HG03571 (cell line): ENCODE data around the gene CCNB3.

Experiments
- ATAC-seq: cut with Tn5 transposase; IDR thresholded peaks from one replicate; pipeline ENCODE4 v1.9.1; 2021; ENCODE audit not compliant: unreplicated experiment

The CCNB3 gene

DNA sequence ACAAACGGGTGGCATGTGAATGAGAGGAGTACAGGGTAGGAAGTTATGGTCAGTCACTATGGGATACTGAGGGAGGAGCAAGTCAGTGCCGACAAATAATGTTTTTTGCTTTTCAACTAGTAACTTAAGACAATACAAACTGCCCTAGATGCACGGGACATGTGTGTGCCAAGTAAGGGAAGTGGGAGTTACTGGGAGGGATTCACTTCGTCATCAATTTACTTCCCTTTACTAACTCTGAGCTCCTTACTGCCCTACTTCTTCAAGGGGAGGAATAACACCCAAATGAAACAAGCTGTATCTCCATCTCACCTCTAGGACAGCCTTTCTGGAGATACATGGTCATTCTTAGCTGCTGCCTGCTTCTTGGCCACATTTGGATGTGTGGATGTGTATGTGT is 168.4 kb downstream of the CCNB3 start:
- no peak for ATAC-seq

DNA sequence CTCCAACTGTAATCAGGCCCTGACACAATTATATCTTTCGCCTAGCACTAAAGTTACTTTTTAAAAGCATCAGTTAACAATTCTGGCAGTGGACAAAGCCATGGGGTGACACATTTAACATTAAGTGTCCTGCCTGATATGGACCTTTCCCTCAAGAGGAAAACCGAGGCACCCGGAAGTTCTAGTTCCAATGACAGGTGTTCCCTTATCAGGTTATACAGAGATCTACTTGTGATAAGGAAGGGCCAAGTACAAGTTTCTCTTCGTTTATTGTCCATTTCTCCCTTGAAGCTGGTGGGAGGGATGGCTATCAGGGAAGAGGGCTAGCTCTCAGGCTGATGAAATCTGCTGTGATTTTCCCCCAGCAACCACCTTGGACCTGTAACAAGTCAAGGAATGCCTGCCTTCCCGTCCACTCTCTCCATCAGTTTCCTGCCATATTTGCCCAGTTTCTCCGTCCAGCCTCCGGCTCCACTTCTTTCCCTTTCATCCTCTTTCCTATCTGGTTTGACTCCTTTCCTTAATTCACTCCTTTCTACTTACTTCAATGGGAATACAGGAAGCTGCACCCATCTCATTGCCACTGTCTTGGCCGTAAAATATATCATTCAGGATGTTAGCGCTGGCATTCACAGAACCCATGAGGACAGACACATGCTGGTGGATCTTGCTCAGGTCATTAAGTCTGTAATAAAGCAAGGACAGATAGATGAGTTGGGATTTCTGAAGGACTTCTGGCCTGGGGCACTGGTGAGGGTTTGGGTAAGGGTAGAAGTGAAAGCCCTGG is 171.1 kb downstream of the CCNB3 start:
- no peak for ATAC-seq

DNA sequence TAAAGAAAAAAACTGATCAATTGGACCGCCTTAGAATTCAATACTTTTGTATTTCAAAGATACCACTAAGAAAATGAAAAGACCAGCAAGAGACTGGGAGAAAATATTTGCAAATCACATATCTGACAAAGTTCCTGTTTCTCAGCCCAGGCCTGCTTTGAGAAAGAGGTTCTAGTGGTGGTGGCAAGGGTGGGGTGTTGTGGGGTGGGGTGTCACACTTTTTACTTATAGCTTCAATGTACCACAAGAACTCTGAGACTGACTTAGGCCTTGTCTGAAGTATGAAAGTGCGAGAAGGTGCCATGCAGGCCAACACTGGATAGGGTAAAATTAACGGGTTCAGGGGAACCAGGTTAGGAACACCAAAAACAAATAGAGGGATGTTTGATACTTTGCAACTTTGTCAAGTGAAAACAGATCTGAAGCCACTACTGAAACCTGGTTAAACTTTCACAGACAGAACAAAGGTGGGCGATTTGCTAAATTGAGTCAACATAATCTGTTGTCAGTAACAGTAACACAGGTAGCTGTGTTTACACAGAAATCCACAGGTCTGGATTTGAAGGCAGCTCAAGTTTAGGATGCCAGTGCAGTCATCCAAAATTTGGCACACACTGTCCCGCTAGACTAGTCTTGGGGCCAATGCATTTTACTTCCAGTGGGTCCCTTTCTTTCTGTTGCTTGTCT is 177.3 kb downstream of the CCNB3 start:
- ATAC-seq = no peak

DNA sequence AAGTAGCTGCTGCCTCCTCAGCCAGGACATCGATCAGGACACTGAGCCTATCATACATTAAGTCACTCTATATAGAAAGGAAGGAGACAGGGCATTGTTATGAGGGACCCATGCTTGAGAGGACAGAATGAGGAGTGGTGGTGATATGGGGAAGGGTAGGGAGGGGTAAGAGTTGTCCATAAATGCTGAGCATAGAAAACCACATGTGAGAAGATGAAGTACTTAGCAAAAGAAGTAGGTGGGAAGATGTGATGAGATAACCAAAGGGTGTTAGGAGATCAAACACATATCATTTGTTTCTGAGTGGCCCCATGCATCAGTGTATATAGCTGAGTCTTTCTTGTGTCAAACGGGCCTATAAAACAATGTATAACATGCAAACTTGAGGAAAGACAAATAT is 182.0 kb downstream of the CCNB3 start:
- ATAC-seq = no peak

DNA sequence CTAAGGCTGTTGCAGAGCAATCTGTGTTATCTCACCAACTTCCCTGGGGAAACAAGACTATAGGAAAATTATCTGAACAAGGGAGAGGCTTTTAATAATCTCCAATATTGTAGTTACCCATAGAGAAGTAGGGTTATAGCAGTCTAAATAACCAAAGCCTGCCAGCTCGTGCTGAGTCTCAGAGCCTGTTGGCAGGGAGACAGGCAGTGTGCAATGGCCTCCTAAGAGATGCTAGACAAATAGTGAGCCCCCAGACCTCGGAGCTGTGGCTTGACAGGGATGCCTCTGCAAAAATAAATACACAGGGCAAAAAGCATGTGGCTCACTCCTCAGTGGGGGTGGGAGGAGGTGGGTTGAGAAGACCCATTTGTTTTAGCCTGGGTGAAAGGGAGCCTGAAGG is 189.3 kb downstream of the CCNB3 start:
- no peak for ATAC-seq
